OCI-LY1 (cell line): ENCODE data around the gene SERTAD2.

Experiments used
- CTCF ChIP-seq: fragments of 200-600 bp; sonication (generic), shearing (Covaris generic); IDR thresholded peaks from 2 replicates; pipeline ENCODE4 v1.5.1; 2017; ENCODE audit warnings: mild to moderate bottlenecking, antibody characterized with exemption, low read length, moderate library complexity, mixed read lengths
- EZH2 ChIP-seq: fragments of 200-600 bp; sonication (generic), shearing (Covaris generic); IDR thresholded peaks from 2 replicates; pipeline ENCODE4 v1.8.0; 2017; ENCODE audit warnings: borderline replicate concordance, mixed run types, mild to moderate bottlenecking, antibody characterized with exemption, low read length, moderate library complexity, mixed read lengths

- TF ChIP-seq CTCF (no peak), EZH2 (no peak)
Measured at GRCh38 chr2:64613276-64613675, 40.4 kb downstream of the SERTAD2 start.
